Astrocyte (in vitro differentiated cells and primary cell): ENCODE measurements around the gene SPDYE3.
"Not testable (repeated sequence)": the region's sequence is repeated elsewhere in the genome, so short reads cannot be mapped to it uniquely, and the experiment has no call there.

Source experiments
- EZH2 ChIP-seq: IDR thresholded peaks from 2 replicates; pipeline ENCODE4 v1.6.1; 2012; ENCODE audit warnings: mild to moderate bottlenecking, low read length, inconsistent platforms; ENCODE audit not compliant: insufficient read depth
- TF ChIP-seq, protein P1 (sequence below): IDR thresholded peaks from 2 replicates; pipeline ENCODE4 v1.5.1; 2011; ENCODE audit warnings: low read depth, mild to moderate bottlenecking, inconsistent platforms, low read length, moderate library complexity; ENCODE audit not compliant: insufficient read depth

GRCh38 chr7:100270941-100271593 is 36.4 kb upstream of the SPDYE3 start:
- TF ChIP-seq, protein P1, sequence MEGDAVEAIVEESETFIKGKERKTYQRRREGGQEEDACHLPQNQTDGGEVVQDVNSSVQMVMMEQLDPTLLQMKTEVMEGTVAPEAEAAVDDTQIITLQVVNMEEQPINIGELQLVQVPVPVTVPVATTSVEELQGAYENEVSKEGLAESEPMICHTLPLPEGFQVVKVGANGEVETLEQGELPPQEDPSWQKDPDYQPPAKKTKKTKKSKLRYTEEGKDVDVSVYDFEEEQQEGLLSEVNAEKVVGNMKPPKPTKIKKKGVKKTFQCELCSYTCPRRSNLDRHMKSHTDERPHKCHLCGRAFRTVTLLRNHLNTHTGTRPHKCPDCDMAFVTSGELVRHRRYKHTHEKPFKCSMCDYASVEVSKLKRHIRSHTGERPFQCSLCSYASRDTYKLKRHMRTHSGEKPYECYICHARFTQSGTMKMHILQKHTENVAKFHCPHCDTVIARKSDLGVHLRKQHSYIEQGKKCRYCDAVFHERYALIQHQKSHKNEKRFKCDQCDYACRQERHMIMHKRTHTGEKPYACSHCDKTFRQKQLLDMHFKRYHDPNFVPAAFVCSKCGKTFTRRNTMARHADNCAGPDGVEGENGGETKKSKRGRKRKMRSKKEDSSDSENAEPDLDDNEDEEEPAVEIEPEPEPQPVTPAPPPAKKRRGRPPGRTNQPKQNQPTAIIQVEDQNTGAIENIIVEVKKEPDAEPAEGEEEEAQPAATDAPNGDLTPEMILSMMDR, result not testable (repeated sequence)
- not testable (repeated sequence) for TF ChIP-seq EZH2
